GM19351 (cell line): ENCODE data around the gene SH3RF3.

Source experiments
- ATAC-seq: cut with Tn5 transposase; IDR thresholded peaks from one replicate; pipeline ENCODE4 v1.9.1; 2021; ENCODE audit warnings: mild to moderate bottlenecking, moderate library complexity; ENCODE audit not compliant: unreplicated experiment

The SH3RF3 gene

DNA sequence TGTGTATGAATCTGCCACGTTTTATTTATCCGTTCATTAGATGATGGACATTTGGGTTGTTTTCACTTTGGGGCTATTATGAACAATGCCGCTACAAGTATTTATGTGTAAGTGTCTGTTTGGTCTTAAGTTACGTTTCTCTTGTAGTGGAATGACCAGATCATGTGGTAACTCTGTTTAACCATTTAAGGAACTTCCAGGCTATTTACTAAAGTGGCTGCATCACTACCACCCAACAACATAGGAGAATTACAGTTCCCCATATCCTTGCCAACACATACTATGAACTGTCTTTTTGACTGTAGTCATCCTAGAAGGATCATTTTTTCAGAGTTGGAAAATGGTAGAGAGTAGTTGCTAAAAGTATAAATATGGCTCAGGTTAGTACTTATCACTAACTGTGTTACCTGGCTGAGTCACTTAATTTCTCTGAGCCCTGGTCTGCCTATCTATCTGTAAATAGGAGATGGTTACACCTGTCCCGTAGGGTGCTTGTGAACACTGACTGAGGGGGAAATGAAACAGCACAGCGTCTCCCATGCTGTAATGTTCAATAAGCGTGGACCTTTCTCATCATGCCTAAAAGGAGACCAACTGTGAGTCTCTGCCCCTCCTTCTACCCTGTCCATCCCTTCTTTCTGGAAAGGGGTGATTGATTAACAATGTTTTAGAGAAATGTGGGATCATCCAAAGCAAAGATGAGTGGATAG lies 103.1 kb downstream of the SH3RF3 start:
- ATAC-seq: no peak

DNA sequence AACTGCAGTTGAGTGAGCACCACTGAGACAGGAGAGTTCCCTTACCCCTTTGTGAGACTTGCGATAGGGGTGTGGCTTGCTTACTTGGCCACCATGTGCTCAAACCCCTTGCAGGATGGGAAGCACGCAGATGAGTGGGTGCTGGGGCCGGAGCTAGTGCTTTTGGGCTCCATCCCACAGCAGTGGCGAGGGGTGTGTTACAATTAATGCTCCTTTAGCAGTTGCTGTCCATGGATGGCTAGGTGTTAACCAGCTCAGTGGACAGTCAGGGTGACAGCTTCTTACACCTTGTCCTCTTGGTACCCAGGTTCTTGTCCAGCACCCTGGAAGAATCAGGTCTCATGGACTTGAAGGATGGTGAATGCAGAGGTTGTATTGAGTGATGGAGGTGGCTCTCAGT lies 103.9 kb downstream of the SH3RF3 start:
- no peak for ATAC-seq

DNA sequence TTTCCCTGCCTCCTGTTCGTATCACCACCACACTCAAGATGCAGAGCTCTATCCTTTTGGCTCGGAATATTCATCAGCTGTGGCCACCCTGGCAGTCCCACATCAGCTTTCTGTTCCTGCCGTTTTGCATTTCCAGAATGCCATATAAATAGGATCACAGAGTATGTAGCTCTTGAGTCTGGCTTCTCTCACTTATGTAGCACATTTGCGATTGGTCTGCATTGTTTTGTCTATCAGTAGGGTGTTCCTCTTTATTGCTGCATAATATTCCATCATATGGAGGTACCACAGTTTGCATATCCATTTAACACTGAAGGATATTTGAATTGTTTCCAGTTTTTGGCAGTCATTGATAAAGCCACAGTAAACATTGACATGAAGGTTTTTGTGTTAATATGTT lies 104.6 kb downstream of the SH3RF3 start:
- ATAC-seq: no peak

- ATAC-seq: no peak
Observed at GRCh38 chr2:109234355-109234754, 105.3 kb downstream of the SH3RF3 start.

DNA sequence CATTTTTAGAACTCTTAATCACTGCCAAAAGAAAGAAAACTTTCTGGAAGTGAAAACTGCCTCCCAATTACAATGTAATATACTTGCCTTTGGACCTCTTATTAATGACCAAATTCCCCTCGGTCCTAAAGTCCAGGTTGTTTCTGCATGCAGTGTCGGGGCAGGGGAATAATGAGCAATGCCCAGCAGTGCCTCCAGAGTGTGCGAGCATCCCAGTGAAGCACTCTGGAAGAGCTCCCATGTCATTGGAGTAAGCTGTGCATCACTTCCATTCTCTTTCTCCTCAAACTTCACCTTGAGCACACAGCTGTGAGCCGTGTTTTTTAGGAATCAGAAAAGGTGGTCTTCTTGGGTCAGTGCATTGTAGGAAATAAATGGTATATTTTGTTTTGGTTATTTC lies 107.1 kb downstream of the SH3RF3 start:
- ATAC-seq: no peak

DNA sequence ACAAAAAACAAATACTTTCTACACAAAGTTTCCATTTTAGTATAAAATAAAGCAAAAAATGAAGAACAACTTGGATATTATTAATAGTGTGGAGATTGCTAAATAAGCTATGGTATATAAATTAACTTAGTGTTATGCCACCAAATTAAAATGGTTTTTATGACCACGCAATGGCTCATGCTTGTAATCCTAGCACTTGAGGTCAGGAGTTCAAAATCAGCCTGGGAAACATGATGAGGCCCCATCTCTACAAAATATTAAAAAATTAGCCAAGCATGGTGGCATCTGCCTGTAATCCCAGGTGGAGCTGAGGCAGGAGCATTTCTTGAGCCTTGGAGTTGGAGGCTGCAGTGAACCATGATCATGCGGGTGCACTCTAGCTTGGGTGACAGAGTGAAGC lies 108.8 kb downstream of the SH3RF3 start:
- no peak for ATAC-seq

DNA sequence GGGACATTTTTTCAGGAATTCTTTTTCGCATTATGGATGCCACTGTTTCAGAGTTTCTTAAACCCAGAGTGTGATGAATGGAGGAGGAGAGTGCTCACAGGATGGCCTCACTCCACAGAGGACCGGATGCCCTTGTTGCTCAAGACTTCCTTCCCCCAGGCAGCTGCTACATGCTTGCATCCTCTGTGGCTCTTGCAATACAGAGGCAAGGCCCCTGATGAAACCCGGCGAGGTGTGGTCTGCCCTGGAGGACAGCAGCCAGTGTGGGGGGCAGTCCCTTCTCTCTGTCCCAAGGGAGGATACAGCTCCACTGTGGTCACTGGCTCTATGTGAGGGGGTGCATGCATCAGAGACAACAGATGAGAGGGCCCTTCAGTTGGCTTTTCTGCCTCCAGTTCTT lies 109.6 kb downstream of the SH3RF3 start:
- peak; percentile 87 for ATAC-seq

DNA sequence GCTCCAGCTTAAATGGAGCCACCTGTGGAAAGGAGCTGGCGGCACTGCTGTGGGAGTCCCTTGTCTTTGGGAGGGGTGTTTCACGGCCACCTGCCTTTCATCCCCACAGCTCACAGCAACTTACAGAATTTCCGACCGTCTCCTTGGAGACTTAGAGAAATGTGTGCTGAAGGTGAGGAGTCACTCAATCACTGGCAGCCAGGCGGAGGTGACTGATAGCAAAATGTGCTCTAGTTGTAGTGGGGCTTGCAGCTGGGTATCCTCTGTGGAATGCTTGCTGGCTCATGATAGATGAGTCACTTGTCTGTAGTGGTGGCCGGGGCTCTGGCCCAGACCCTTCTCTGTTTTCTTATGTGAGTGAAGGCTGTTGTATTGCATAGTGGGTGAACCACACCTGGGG lies 110.7 kb downstream of the SH3RF3 start:
- ATAC-seq: no peak

DNA sequence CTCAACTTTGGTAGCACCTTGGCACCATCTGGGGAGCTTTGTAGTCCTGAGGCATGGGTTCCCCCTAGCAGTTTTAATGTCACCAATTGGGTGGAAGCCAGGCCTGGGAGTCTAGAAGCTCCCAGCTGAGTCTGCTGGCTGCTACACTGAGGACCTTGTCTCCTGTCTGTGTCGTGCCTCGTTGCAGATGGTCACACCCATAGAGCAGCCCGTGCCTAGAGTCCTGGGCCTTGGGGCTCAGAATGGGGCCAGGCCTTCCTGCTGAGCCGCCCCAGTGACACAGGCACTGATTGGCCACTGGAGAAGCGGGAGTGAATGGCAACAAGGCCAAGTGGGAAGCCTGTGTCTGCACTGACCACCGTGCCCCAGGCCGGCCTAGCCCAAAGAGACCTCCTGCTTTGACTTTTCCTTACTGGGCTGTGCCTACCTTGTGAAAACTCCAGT lies 113.2 kb downstream of the SH3RF3 start:
- no peak for ATAC-seq

DNA sequence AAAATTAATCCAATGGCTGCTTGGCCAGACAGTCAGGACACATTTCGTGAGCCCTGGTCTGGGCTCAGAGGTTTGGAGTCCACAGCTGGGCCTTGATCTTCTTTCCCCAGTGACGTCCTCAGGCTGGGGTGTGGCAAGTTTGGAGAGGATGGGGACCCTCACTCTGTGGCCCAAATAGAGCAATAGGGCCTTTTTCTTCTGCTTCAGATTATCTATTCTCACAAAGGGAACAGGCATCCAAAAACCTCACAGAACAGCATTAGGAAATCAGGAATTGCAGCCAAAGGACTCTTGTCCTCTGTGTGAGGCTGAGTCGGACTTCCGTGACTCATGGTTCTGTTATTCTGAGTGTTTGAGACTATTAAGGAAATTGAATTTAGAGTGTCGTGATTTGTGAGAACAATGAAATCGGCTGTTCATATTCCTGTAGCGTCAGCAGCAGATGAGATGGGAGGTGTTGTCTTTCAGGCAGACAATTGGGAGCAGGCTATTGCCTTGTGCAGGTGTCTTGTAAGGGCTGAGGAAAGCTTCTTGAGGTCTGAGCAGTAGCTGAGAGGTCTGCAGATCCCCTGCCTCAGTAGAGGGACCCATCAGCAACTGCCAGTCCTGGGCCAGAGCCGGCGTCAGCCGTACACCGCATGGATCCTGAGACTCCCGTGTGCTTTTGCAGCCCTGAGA lies 113.8 kb downstream of the SH3RF3 start:
- ATAC-seq: no peak

- ATAC-seq: no peak
Observed at GRCh38 chr2:109243526-109244303, 114.7 kb downstream of the SH3RF3 start.

- no peak for ATAC-seq
Observed at GRCh38 chr2:109244304-109244582, 115.2 kb downstream of the SH3RF3 start.

GRCh38 chr2:109244750-109245382 lies 115.9 kb downstream of the SH3RF3 start:
- no peak for ATAC-seq

- no peak for ATAC-seq
Observed at GRCh38 chr2:109246176-109246575, 117.2 kb downstream of the SH3RF3 start.

- ATAC-seq: no peak
Observed at GRCh38 chr2:109246616-109247015, 117.6 kb downstream of the SH3RF3 start.

GRCh38 chr2:109247340-109247739 lies 118.3 kb downstream of the SH3RF3 start:
- ATAC-seq: no peak

GRCh38 chr2:109247812-109248211 lies 118.8 kb downstream of the SH3RF3 start:
- ATAC-seq: no peak

GRCh38 chr2:109248590-109248989 lies 119.6 kb downstream of the SH3RF3 start:
- ATAC-seq: no peak

- no peak for ATAC-seq
Observed at GRCh38 chr2:109253217-109253616, 124.2 kb downstream of the SH3RF3 start.

DNA sequence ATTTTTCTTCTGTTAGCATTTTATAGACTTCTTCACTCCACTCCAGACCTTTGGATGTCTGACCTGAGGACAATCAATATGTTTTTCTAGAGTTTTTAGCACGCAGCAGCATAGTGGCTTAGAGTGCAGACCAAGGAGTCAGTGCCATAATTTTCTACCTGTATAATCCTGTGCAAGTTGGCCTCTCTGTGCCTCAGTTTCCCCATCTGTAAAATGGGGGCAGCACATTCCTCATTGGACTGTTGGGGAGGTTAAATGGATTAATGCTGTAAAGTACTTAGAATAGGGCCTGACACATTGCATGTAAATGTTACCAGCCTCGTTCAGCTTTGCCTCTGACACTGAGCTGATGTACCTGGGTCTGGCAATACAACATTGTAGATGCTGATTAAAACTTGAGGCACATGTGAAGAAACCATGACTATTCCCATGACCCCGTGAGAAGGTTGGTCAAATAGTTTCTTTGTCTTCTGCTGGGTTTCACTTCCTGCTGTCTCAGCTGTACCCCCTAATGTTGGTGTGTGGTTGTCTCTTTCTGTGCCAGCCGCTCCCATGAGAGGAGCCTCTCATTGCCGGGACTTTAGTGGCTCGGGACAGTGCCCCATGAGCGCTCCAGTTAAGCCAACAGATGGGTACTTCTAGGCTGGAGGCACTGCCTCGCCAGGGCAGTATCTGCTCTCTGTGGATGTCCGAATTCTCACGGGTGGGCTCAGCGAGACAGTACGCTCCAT lies 125.3 kb downstream of the SH3RF3 start:
- ATAC-seq: peak; percentile 43

DNA sequence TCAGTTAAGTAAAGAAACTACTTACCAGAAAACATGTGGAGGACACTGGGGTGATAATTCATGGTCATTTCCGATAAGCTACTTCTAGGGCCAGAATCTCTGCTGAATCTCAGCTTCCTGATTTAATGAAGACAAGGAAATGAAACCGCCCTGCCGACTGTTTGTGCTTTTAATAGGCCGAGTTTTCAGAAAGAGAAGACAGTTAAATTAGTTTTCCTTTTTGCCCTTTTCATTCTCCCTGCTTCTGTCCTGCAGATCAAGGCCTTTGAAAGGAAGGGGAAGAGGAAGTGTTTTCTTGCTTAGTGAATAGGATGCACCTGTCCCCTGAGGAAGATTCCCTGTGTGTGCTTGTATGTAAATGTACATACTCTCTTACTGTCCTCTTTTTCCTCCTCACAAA lies 126.6 kb downstream of the SH3RF3 start:
- no peak for ATAC-seq
